ENCODE measurements around the gene GINS3.

DNA sequence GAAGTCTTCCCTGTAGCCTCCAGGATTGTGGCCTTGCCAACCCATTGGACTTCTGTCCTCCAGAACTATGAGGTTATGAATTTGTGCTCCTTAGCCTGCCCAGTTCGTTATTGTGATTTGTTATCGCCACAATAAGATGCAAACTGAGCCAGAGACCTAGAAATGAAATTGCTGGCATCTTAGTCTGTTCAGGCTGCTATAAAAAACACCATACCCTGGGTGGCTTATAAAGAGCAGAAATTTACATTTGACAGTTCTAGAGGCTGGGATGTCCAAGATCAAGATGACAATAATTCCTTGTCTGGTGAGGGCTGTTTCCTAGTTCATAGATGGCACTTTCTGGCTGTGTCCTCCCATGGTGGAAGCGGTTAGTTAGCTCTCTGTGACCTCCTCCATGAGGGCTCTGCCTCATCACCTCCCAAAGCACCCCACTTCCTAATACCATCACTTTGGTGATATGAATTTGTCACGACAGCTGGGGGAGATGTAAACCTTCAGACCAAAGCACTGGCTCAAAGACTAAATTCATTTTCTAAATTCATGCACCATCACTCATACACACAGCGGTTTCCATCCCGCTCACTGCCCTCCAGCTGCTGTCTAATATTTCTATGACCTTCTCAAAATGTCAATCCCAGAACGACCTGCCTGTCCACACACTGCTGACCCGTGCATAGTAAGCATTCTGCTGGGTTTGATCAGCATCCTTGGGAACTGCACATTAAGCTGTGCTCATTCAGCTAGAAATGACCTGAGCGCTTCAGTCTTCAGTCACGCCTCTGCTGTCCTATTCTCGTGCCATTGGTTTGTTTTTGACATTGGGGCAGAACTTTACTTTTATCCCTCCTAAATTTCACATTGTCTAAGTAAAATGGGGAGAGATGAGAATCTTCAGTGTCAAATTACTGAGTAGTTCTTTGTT, 36.6 kb downstream of the GINS3 start:
- TF ChIP-seq, protein P1, sequence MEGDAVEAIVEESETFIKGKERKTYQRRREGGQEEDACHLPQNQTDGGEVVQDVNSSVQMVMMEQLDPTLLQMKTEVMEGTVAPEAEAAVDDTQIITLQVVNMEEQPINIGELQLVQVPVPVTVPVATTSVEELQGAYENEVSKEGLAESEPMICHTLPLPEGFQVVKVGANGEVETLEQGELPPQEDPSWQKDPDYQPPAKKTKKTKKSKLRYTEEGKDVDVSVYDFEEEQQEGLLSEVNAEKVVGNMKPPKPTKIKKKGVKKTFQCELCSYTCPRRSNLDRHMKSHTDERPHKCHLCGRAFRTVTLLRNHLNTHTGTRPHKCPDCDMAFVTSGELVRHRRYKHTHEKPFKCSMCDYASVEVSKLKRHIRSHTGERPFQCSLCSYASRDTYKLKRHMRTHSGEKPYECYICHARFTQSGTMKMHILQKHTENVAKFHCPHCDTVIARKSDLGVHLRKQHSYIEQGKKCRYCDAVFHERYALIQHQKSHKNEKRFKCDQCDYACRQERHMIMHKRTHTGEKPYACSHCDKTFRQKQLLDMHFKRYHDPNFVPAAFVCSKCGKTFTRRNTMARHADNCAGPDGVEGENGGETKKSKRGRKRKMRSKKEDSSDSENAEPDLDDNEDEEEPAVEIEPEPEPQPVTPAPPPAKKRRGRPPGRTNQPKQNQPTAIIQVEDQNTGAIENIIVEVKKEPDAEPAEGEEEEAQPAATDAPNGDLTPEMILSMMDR (IDR thresholded peaks at IDR 0.05 in 2 of 3, conservative IDR thresholded peaks at IDR 0.05 in 1 of 3; ENCODE audit: control insufficient read depth in 2 of 3, extremely low read depth in 1 of 3, insufficient read depth in 1 of 3, low read depth in 3 of 3, low read length in 3 of 3), result no peak
- no peak for TF ChIP-seq EP300 (IDR thresholded peaks at IDR 0.05; ENCODE audit: borderline replicate concordance in 1 of 2, control insufficient read depth in 1 of 2, low read depth in 2 of 2, low read length in 2 of 2)
- no peak for TF ChIP-seq CHD2 (IDR thresholded peaks at IDR 0.05; ENCODE audit: borderline replicate concordance, low read depth, low read length)
- no peak for TF ChIP-seq CHD1 (IDR thresholded peaks at IDR 0.05; ENCODE audit: low read depth, low read length)
- TF ChIP-seq FOXK2 (IDR thresholded peaks at IDR 0.05), result no peak
- no peak for TF ChIP-seq ASH2L (IDR thresholded peaks at IDR 0.05; ENCODE audit: borderline replicate concordance, low read depth)
- TF ChIP-seq DPF2 (IDR thresholded peaks at IDR 0.05), result no peak
- no peak for TF ChIP-seq POLR2A (IDR thresholded peaks at IDR 0.05; ENCODE audit: low read depth, low read length)
- TF ChIP-seq EZH2 (IDR thresholded peaks at IDR 0.05; ENCODE audit: borderline replicate concordance, control insufficient read depth, low read depth, low read length), result no peak
- no peak for TF ChIP-seq JUND (IDR thresholded peaks at IDR 0.05; ENCODE audit: low read depth, low read length)
- TF ChIP-seq, protein P2, sequence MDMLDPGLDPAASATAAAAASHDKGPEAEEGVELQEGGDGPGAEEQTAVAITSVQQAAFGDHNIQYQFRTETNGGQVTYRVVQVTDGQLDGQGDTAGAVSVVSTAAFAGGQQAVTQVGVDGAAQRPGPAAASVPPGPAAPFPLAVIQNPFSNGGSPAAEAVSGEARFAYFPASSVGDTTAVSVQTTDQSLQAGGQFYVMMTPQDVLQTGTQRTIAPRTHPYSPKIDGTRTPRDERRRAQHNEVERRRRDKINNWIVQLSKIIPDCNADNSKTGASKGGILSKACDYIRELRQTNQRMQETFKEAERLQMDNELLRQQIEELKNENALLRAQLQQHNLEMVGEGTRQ (IDR thresholded peaks at IDR 0.05; ENCODE audit: borderline replicate concordance, low read depth, low read length), result no peak
